Limb (tissue), 2 donors: ENCODE measurements around the gene PIGW.

ENCODE experiments used
- DNase-seq, 2 donors: peaks; one replicate each; pipeline ENCODE4 v3.0.0-alpha.2; 2016; ENCODE audit errors: extremely low spot score in 2 of 2

PIGW gene

DNA sequence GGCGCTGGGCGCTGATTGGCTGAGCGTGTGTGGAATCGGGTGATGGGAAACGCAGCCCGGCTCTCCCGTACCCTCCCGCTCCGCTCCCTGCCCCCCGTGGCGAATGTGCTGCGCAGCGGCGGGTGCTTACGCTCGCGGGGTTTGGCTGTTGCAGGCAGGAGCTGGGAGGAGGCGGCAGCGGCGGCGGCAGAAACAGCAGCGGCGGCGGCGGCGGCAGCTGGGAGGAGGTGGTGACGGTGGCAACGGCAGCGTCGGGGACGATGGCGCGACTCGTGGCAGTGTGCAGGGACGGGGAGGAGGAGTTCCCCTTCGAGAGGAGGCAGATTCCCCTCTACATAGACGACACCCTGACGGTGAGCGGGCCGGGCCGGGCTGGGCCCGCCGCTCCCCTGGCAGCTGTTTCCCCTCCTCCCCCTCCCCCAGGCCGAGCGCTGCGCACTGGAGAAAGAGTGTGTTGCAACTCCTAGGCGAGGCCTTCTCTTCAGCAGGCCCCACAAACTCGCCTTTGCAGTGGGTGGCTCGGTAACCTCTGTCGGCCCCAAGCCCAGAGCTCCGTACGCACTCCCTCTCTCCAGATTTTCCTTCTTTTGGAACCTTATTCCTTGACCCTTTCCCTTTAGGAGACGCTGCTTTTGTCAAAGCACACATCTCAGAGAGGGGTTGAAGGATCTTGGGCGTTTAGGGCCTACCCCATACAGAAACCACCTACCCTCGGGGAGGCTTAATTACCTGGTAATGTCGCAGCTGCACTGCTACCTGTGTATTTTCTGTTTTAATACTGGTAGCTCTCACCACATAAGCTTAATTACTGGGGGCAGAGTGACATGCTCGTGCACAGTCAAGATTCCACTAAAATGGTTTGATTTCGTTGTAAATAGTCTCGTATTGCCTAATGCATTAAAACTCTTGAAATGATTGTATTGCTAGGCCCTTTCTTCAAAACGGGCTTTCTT, 11.0 kb downstream of the PIGW start:
- DNase-seq = peak; percentile 97 to 99

- no peak for DNase-seq
Observed at GRCh38 chr17:36546418-36547093, 11.8 kb downstream of the PIGW start.

DNA sequence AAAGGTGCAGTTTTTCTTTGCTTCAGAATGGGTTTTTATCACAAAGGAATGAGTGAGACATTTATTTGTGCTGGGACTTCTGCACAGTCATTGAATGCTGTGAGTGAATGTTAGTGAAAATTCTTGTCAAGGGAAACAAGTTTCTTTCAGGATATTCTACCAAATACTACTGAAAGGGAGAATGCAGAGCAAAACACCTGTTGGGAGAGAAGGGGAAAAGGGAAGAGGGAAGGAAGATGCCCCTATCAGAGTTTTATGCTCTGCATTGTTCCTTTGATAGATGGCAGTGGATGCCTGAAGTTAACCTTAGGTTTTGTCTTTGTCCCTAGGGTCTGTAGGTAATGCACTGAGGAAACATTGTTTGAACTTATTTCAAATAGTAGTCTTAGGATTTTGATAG, 13.0 kb downstream of the PIGW start:
- no peak for DNase-seq

GRCh38 chr17:36550491-36551417, 16.0 kb downstream of the PIGW start:
- DNase-seq = no peak

GRCh38 chr17:36553459-36553858, 18.7 kb downstream of the PIGW start:
- DNase-seq = no peak

- DNase-seq = no peak
Observed at GRCh38 chr17:36566081-36566480, 31.3 kb downstream of the PIGW start.

DNA sequence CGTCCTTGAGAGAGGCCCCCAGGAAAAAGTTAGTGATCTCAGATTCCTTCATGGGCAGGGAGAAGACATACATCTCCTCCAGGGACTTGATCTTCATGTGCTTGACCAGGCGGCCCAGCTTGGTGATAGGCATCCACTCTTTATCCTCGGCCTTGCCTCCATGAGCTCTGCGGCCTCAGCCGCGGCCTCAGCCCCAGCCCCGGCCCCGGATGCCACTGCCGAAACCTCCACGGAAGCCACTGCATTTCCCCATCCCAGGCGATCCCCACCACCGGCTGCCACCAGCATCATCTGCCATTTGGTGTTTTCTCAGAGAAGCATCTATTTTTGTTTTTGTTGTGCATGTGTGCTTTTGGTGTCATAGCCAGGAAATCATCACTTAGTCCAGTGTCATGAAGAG, 40.2 kb downstream of the PIGW start:
- DNase-seq = no peak

- no peak for DNase-seq
Observed at GRCh38 chr17:36576793-36577192, 42.0 kb downstream of the PIGW start.

- DNase-seq = no peak
Observed at GRCh38 chr17:36578671-36579070, 43.9 kb downstream of the PIGW start.

DNA sequence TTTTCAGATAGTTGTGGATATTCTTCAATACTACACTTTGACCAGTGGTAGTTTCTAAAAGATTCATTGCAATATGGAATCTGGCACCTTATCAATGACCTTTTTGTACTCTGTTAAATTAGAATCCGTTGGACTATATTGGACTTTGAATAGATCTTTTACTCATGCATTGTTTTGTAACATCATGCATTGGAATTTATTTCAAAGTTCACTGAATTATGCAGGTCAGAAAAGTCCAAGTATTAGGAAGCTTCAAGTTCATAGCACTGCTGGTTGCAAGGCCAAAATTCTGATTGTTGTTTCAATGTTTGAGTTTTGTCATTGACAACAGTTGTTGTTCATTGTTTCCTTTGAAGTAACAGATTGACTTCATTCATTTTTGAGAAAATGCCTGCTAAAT, 49.0 kb downstream of the PIGW start:
- no peak for DNase-seq

DNA sequence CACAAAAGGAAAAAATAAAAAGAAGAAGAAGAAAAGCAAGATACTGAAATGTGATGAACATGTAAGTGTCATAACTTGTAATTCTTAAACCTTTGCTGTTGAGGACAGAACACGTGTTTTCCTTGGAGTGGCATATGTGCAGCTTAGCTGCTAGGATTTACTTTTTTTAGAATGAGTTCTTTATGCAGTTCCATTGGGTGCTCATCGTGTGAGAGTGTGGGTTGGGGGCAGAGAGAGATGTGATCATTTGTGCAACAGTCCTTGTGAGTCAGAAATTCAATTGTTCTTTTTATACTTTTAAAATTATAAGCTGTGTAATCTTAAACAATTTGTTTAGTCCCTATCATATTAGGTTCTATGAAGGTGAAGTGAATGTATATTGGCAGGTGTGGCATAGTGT, 51.4 kb downstream of the PIGW start:
- no peak for DNase-seq
